Skin of body (tissue), 2 donors: ENCODE measurements around the gene ATG4B. TPM values are rescaled to one million over a fixed set of nuclear protein-coding genes. Genes with fewer than 3 reads are reported as not detected.
"Not testable (repeated sequence)": the region's sequence is repeated elsewhere in the genome, so short reads cannot be mapped to it uniquely, and the experiment has no call there.

ENCODE experiments used
- DNase-seq: peaks from one replicate; lab custom pipeline; 2025; lab: John Stamatoyannopoulos, UW
- total RNA-seq: library from RNA; depleted of rRNA; stranded (reverse); fragments of >200 nt; gene quantifications from one replicate; pipeline ENCODE4 v1.2.3, GENCODE V29; 2014

Gene ATG4B
- total RNA-seq, 1 donor from 2014 or later, result 50.2 TPM

DNA sequence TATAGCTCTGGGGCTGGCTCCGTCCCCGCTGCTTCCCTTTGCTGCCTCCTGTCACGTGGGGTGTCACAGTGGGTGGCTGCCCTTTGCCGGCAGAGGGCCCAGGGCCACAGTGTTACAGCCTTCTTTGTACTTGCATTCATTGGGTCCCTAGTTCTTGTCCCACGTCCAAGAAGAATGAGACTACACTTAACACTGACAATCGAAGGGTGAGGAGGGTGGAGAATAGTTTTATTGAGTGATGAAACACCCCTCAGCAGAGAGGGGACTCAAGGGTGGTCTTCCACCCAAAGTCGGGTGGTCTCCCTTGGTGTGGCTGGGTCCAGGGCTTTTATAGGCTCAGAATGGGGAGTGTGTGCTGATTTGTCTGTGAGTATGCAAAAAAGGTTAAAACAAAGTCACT is 1.9 kb downstream of the ATG4B start:
- no peak for DNase-seq

- DNase-seq, result no peak
These were observed 2.8 kb downstream of the ATG4B start for GRCh38 chr2:241640165-241640795.

DNA sequence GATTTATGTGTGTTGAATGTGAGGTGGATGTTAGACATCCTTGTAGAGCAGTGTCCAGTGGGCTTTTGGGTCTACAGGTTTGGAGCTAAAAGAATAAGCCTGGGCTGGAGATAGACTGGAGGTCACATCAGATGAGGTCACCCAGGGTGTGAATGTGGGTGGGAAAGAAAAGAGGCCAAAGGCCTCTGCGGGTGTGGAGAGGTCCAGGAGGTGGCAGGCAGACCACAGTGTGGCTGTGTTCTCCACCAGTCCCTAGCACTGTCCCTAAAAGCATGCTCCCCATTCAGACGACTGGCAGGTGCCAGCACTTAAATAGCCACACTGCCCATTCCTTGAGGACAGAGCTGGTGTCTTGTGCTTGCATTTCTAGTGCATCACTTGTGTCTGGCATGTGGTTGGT is 4.1 kb downstream of the ATG4B start:
- DNase-seq, result no peak

- DNase-seq, result no peak
These were observed 7.8 kb downstream of the ATG4B start for GRCh38 chr2:241645056-241645914.

GRCh38 chr2:241645915-241646645 is 8.6 kb downstream of the ATG4B start:
- DNase-seq, result no peak

DNA sequence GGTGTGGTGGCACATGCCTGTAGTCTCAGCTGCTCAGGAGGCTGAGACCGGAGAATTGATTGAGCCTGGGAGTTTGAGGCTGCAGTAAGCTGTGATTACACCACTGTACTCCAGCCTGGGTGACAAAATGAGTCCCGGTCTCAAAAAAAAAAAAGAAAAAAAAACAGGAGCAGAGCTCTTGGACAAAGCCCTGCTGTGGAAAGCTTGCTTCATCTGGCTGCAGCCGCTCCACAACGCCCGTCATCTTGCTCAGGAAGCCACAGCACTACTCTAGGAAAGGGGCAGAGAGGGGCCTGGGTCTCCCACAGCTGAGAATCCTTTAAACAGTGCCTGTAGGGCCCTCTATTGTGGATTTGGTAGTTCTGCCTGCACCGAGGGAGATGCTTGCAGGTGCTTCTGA is 11.0 kb downstream of the ATG4B start:
- DNase-seq, result no peak

DNA sequence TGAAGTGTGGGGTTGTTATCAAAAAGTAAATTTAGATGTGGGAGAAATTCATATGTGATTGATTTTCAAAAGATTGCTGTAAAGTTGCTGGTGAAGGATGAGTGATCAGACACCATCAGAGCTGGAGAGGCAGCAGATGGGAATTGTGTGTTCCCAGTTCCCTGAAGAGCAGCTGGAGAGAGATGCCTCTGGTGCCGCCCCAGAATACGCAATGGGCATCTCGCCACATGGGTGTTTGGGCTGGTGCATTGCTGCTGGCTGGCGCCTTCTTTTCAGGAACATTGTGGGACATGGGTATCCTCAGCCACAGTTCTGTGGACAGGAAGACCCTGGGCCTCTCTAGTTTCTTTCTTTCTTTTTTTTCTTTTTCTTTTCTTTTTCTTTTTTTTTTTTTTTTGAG is 11.9 kb downstream of the ATG4B start:
- no peak for DNase-seq

- DNase-seq, result no peak
These were observed 12.4 kb downstream of the ATG4B start for GRCh38 chr2:241649927-241650326.

DNA sequence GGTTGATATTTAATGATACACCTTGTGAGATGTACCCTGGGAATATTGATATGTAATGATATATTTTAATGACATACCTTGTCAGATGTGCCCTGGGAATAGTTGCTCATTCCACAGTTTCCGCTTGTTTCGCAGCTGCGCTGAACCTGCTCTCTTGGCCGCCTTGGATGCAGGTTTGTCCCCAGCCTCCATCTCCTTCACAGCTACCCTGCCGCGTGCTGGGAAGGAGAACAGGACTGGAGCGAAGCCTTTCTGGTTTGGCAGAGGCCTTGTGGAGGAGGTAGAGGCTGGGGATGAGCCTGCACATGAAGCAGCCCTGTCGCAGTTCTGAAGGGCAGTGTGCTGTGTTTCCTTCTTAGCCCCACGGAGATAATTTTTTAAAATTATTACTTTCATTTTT is 14.6 kb downstream of the ATG4B start:
- no peak for DNase-seq

GRCh38 chr2:241652722-241653121 is 15.2 kb downstream of the ATG4B start:
- no peak for DNase-seq

DNA sequence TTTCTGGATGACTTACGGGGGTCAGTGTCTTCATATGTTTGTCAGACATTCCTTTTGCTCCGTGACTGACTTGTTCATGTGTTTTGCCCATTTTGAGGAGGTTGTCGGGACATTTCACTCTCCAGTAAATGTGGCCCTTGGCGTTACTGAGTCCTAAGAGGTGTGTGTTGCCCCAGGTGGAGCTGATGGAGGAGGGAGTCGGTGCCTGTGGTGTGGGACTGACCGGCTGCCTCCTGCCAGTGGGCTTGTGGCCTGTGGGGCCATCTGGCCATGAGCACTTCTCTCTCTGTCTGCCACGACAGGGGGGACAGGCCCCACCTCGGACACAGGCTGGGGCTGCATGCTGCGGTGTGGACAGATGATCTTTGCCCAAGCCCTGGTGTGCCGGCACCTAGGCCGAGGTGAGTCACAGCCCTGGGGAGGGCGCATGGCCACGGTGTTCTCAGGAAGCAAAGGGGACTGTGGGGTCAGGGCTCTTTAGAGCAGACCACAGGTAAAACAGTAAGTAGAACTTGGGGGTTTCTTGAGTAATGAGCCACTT is 15.8 kb downstream of the ATG4B start:
- DNase-seq, result no peak

GRCh38 chr2:241654551-241654950 is 17.1 kb downstream of the ATG4B start:
- no peak for DNase-seq

- no peak for DNase-seq
These were observed 18.2 kb downstream of the ATG4B start for GRCh38 chr2:241655516-241656189.

GRCh38 chr2:241656190-241656741 is 18.8 kb downstream of the ATG4B start:
- DNase-seq, result no peak

- no peak for DNase-seq
These were observed 20.3 kb downstream of the ATG4B start for GRCh38 chr2:241657786-241658254.

DNA sequence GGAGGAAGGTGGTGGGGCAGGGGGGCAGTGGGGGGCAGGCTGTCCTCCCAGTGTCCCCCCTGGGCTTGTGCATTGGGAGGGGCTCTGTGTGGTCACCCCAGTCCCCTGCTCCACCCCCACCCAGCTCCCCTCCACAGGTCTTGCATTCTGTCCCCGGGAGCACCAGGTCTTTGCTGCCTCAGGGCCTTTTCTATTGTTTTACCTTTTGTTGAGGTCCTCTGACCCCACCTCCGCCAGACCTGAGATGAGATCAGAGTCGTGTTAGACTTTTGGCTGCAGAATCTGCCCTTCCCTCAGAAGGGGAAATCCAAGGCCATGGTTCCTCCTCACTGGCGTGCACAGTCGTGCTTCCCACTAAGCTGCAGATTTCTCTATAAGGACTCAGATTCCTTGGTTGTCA is 20.8 kb downstream of the ATG4B start:
- no peak for DNase-seq

DNA sequence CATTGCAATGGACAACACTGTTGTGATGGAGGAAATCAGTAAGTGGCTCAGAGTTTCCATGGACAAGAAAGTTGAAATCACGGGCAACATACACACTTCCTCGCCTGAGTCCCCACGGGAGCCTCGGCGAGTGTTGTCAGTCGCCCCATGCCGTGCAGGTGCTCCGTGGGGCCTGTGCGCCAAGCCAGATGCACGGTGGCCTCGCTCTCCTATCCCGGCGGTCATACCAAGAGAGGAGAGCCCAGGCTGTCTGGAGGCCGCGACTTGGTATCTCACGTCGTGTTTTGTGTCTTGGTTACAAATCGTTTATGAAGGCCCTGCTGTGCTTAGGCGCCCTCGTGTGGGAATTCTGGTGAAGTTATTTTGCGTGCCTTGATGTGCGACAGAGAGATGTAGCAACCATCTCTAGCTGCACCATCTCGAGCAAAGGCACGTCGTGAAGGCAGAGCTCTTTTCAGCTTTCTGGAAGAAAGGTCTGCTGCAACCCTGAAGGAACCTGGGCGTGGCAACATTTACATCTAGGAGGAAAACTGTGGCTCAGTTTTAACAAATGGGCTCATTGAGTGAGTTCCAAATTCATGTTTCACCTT is 21.8 kb downstream of the ATG4B start:
- peak; percentile 39 for DNase-seq

DNA sequence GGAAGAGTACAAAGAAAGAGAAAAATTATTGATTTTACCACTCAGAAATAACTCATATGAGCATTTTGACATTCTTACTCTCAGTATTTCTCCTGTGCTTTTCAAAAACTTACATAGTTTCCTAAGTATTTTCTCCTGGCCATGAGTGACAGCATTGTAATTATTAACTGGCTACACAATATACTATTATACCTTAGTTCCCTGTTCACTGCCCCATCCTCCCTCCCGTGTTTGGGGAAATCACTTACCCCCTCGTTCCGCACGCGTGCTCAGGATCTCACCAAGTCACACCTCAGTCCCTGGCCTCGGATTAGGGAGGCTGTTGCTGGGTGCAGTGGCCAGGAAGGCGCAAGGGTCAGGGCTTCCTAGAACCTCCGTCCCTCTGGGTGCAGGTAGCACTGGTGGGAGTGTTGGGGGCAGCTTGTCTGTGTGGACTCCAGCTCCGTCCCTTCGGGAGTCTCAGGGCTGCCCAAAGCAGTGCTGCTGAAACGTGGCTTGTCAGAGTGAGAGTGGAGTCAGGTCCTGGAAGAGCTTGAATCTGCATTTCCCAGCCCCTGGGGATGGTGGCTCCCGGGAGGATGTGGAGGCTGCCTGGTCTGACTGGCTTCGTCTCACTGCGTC is 23.2 kb downstream of the ATG4B start:
- DNase-seq, result no peak

DNA sequence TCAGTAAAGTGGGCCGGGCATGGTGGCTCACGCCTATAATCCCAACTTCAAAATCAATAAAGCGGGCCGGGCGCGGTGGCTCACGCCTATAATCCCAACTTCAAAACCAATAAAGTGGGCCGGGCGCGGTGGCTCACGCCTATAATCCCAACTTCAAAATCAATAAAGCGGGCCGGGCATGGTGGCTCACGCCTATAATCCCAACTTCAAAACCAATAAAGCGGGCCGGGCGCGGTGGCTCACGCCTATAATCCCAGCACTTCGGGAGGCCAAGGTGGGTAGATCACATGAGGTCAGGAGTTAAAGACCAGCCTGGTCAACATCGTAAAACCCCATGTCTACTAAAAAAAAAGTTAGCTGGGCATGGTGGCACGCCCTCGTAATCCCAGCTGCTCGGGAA is 25.2 kb downstream of the ATG4B start:
- not testable (repeated sequence) for DNase-seq
